Kidney epithelial cell (primary cell): ENCODE measurements around the gene CTBP1. TPM values are rescaled to one million over a fixed set of nuclear protein-coding genes. Genes with fewer than 3 reads are reported as not detected.
"Not testable (repeated sequence)": the region's sequence is repeated elsewhere in the genome, so short reads cannot be mapped to it uniquely, and the experiment has no call there.

Experiments used
- DNase-seq: peaks from one replicate; pipeline ENCODE4 v3.0.0-alpha.2; 2010; ENCODE audit warnings: low read depth
- H3K27me3 ChIP-seq: 2 replicates; pipeline ENCODE4 v1.6.0; 2011; ENCODE audit warnings: low read length; ENCODE audit not compliant: control insufficient read depth, insufficient read depth
- H3K36me3 ChIP-seq: 2 replicates; pipeline ENCODE4 v1.5.1; 2011; ENCODE audit warnings: low read length; ENCODE audit not compliant: control insufficient read depth, insufficient read depth
- H3K4me3 ChIP-seq: 2 replicates; pipeline ENCODE4 v1.5.1; 2011; ENCODE audit warnings: low read depth, mild to moderate bottlenecking, control low read depth, low read length
- total RNA-seq: library from RNA; depleted of rRNA; stranded (reverse); fragments of >200 nt; gene quantifications from 2 replicates; pipeline ENCODE4 v1.2.3, GENCODE V29; 2015
- TF ChIP-seq, protein P1 (sequence below): IDR thresholded peaks from 2 replicates; pipeline ENCODE4 v1.5.1; 2011; ENCODE audit warnings: mild to moderate bottlenecking, moderate library complexity, low read length, control low read depth, inconsistent platforms; ENCODE audit not compliant: insufficient read depth, poor library complexity, severe bottlenecking

CTBP1 gene
- total RNA-seq, 1 donor from 2014 or later: 170 TPM

DNA sequence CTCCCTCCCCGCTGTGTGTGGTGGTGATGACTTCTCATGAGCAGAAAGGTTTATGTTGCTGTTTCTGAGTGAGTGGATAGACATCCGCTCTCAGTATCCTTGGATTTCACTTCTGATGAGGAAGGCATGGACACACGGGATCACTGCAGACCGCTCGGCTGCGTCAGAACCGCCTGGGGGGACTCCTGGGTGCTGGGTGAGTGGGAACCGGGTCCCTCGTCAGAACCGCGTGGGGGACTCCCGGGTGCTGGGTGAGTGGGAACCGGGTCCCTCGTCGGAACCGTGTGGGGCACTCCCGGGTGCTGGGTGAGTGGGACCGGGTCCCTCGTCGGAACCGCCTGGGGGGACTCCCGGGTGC lies 9.0 kb downstream of the CTBP1 start:
- peaks cover 1% of the 10 kb centered on the region for H3K36me3 ChIP-seq
- TF ChIP-seq, protein P1, sequence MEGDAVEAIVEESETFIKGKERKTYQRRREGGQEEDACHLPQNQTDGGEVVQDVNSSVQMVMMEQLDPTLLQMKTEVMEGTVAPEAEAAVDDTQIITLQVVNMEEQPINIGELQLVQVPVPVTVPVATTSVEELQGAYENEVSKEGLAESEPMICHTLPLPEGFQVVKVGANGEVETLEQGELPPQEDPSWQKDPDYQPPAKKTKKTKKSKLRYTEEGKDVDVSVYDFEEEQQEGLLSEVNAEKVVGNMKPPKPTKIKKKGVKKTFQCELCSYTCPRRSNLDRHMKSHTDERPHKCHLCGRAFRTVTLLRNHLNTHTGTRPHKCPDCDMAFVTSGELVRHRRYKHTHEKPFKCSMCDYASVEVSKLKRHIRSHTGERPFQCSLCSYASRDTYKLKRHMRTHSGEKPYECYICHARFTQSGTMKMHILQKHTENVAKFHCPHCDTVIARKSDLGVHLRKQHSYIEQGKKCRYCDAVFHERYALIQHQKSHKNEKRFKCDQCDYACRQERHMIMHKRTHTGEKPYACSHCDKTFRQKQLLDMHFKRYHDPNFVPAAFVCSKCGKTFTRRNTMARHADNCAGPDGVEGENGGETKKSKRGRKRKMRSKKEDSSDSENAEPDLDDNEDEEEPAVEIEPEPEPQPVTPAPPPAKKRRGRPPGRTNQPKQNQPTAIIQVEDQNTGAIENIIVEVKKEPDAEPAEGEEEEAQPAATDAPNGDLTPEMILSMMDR: no peak
- H3K27me3 ChIP-seq: no peaks in the 10 kb centered on the region
- DNase-seq: no peak
- no peak overlapping the region for H3K4me3 ChIP-seq

DNA sequence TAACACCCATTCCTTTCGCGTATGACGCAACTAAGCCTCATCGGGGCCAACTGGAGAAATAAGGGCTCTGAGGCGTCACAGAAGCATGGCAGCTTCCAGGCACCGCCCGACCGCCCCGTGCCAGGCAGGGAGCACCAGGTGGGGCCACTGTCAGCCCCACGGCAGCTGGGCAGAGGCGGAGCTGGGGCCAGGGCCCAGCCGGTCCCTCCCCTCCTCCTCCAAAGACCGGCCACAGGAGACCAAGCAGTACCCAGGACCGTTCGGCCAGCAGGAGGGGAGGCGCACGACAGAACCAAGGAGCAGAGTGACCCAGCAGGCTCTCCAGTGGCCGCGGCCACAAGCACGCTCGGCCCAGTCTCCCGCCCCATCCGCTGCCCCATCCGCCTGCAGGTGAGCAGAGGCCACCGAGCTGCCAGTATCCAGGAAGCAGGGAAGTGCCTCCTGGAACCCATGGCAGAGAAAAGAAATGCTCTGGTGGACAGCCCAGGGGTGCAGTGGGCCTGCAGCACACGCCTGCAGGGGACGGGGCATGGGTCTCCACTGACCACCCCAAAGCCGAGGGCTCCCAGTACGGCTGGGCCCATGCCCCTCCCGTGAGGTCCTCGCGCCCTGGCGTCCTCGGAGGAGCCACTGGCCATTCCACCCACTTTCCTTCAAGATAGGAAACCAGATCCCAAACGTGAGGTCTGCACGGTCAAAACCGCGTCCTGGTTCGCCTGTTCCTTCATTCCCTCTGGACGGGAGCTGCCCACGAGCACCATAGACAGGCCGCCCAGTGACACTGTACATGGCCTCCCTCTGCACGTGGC lies 9.6 kb downstream of the CTBP1 start:
- H3K27me3 ChIP-seq: no peaks in the 10 kb centered on the region
- no peak for DNase-seq
- TF ChIP-seq, protein P1: no peak
- H3K4me3 ChIP-seq: no peak overlapping the region
- peaks cover 1% of the 10 kb centered on the region for H3K36me3 ChIP-seq

DNA sequence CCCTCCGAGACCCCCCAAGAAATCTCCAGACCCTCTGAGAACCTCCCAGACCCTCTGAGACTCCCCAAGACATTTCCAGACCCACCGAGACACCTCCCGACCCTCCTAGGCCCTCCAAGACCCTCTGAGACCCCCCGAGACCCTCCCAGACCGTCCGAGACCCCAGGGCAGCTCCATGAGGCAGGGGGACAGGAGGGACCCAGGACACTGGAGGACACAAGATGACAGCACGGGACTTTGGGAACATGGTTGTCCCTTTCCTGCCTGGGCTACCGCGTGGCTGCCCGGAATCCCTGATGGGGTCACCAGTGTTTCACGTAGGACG lies 10.3 kb downstream of the CTBP1 start:
- no peak overlapping the region for H3K4me3 ChIP-seq
- TF ChIP-seq, protein P1: no peak
- no peak for DNase-seq
- peaks cover 1% of the 10 kb centered on the region for H3K36me3 ChIP-seq
- no peaks in the 10 kb centered on the region for H3K27me3 ChIP-seq

DNA sequence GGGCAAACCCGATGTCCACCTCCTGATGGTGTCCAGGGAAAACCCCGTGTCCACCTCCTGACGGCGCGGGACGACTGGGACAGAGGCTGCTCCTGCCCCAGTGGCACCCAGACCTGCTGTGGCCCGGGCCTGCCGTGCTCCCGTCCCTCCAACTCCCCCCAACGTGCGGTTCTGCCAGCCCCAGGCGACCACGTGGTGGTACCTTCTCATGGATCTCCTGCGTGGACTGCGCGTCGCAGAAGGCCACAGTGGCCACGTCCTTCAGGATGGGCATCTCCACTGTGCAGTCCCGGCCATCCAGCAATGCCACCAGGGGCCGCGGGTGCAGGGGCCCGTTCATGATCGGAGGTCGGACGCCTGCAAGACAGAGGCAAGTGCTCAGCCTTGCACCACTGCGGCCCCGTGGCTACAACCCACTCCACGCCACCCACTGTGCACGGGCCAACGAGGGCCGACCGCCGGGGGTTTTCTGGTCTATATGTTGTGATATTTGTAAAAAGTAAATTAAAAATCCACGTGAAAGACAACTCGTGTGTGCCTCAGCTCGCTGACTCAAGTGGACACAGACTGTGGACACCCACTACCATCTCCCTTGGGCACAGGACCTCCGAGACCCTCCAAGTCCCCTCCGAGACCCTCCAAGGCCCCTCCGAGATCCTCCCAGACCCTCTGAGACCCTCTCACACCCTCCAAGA lies 10.8 kb downstream of the CTBP1 start:
- peaks cover 1% of the 10 kb centered on the region for H3K36me3 ChIP-seq
- no peaks in the 10 kb centered on the region for H3K27me3 ChIP-seq
- TF ChIP-seq, protein P1: no peak
- no peak for DNase-seq
- no peak overlapping the region for H3K4me3 ChIP-seq

DNA sequence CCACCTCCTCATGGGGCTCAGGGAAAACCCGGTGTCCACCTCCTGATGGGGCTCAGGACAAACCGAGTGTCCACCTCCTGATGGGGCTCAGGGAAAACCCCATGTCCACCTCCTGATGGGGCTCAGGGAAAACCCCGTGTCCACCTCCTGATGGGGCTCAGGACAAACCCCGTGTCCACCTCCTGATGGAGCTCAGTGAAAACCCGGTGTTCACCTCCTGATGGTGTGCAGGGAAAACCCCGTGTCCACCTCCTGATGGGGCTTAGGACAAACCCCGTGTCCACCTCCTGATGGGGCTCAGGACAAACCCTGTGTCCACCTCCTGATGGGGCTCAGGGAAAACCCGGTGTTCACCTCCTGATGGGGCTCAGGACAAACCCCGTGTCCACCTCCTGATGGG lies 11.7 kb downstream of the CTBP1 start:
- not testable (repeated sequence) for H3K4me3 ChIP-seq, DNase-seq, H3K27me3 ChIP-seq, H3K36me3 ChIP-seq

DNA sequence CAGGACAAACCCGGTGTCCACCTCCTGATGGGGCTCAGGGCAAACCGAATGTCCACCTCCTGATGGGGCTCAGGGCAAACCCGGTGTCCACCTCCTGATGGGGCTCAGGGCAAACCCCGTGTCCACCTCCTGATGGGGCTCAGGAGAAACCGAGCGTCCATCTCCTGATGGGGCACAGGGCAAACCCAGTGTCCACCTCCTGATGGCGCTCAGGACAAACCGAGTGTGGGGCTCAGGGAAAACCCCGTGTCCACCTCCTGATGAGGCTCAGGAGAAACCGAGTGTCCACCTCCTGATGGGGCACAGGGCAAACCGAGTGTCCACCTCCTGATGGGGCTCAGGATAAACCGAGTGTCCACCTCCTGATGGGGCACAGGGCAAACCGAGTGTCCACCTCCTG lies 12.1 kb downstream of the CTBP1 start:
- H3K27me3 ChIP-seq, H3K36me3 ChIP-seq, H3K4me3 ChIP-seq, DNase-seq: not testable (repeated sequence)

DNA sequence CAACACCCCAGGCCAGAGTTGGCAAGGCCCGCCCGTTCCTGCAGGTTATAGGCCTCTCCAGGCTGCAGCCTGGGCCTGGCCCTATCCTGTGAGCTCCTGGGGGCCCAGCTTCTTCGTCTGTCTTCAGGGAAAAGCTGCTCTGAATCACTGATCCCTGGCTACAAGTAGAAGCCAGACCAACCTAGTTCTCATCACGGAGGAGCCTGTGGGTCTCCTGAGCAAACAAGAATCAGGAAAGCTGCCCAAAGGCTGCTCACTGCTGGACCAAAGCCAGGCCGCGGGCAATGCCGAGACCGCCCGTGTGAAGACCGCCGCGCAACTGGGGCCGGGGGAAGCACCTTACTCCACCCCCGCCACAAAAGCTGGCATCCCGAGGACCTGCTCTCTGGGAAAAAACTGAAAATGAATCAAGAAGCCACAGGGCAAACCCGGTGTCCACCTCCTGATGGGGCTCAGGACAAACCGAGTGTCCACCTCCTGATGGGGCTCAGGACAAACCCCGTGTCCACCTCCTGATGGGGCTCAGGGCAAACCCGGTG lies 12.8 kb downstream of the CTBP1 start:
- Histone ChIP-seq H3K27me3 (no peaks in the 10 kb centered on the region), H3K36me3 (peaks cover 1% of the 10 kb centered on the region), H3K4me3 (no peak overlapping the region)
- TF ChIP-seq, protein P1: no peak
- no peak for DNase-seq
